ENCODE data around the gene NLGN4X. TPM values are rescaled to one million over a fixed set of nuclear protein-coding genes. Genes with fewer than 3 reads are reported as not detected.

The NLGN4X gene
- total RNA-seq, 2 experiments from 2014 or later, result 0.08 to 0.11 TPM

GRCh38 chrX:6159468-6159867 is 69.2 kb downstream of the NLGN4X start:
- POLR2A ChIA-PET, result no interaction called here
- Mint-ChIP-seq H3K9me3 (no peaks in the 10 kb centered on the region), H3K27me3 (no peaks in the 10 kb centered on the region), H3K4me1 (ENCODE audit: low read depth) (no peaks in the 10 kb centered on the region), H3K27ac (no peak overlapping the region), H3K36me3 (ENCODE audit: low read depth) (no peaks in the 10 kb centered on the region), H3K4me3 (no peak overlapping the region)
- intact Hi-C loops (cut with DNase I, micrococcal nuclease), result no loop called here
- DNase-seq (no peak), ATAC-seq (ENCODE audit: poor library complexity) (no peak)
- CTCF ChIA-PET, result no interaction called here
- Histone ChIP-seq H3K27me3 (ENCODE audit: control insufficient read depth in 1 of 2, insufficient read depth in 2 of 2, low read length in 2 of 2) (no peaks in the 10 kb centered on the region), H3K9me3 (ENCODE audit: control insufficient read depth in 1 of 2, insufficient read depth in 1 of 2, low read length in 2 of 2) (no peaks in the 10 kb centered on the region), H3K36me3 (ENCODE audit: insufficient read depth, low read length) (no peaks in the 10 kb centered on the region), H3K4me1 (ENCODE audit: insufficient read depth, low read length) (no peaks in the 10 kb centered on the region), H3K27ac (ENCODE audit: low read depth in 1 of 2, low read length in 2 of 2) (no peak overlapping the region), H3K4me3 (ENCODE audit: low read length) (no peak overlapping the region)
- no peak for TF ChIP-seq CTCF (IDR thresholded peaks at IDR 0.05)

- no peaks in the 10 kb centered on the region for H3K9me3 Mint-ChIP-seq
- POLR2A ChIA-PET, result no interaction called here
- CTCF ChIA-PET, result no interaction called here
- no peaks in the 10 kb centered on the region for H3K4me1 ChIP-seq (ENCODE audit: insufficient read depth, low read length)
- H3K4me1 Mint-ChIP-seq (ENCODE audit: low read depth), result no peaks in the 10 kb centered on the region
- intact Hi-C loops (cut with DNase I, micrococcal nuclease), result no loop called here
- DNase-seq, result no peak
- H3K36me3 Mint-ChIP-seq (ENCODE audit: low read depth), result no peaks in the 10 kb centered on the region
- peaks cover 0 to 5% of the 10 kb centered on the region in 2 experiments for H3K9me3 ChIP-seq (ENCODE audit: control insufficient read depth in 1 of 2, insufficient read depth in 1 of 2, low read length in 2 of 2)
- no peak overlapping the region for H3K27ac ChIP-seq (ENCODE audit: low read depth in 1 of 2, low read length in 2 of 2)
- H3K27ac Mint-ChIP-seq, result no peak overlapping the region
- H3K36me3 ChIP-seq (ENCODE audit: insufficient read depth, low read length), result no peaks in the 10 kb centered on the region
- no peak for ATAC-seq (ENCODE audit: poor library complexity)
- H3K27me3 Mint-ChIP-seq, result no peaks in the 10 kb centered on the region
- H3K4me3 ChIP-seq (ENCODE audit: low read length), result no peak overlapping the region
- TF ChIP-seq CTCF (IDR thresholded peaks at IDR 0.05), result no peak
- H3K27me3 ChIP-seq (ENCODE audit: control insufficient read depth in 1 of 2, insufficient read depth in 2 of 2, low read length in 2 of 2), result no peaks in the 10 kb centered on the region
- H3K4me3 Mint-ChIP-seq, result no peak overlapping the region
These were observed 76.7 kb downstream of the NLGN4X start for GRCh38 chrX:6151971-6152370.

GRCh38 chrX:6149060-6149872 is 79.4 kb downstream of the NLGN4X start:
- no peaks in the 10 kb centered on the region for H3K27me3 Mint-ChIP-seq
- no peaks in the 10 kb centered on the region for H3K4me1 Mint-ChIP-seq (ENCODE audit: low read depth)
- Histone ChIP-seq H3K4me3 (ENCODE audit: low read length) (no peak overlapping the region), H3K9me3 (ENCODE audit: control insufficient read depth in 1 of 2, insufficient read depth in 1 of 2, low read length in 2 of 2) (peaks cover 0 to 5% of the 10 kb centered on the region in 2 experiments), H3K4me1 (ENCODE audit: insufficient read depth, low read length) (no peaks in the 10 kb centered on the region), H3K27ac (ENCODE audit: low read depth in 1 of 2, low read length in 2 of 2) (no peak overlapping the region), H3K36me3 (ENCODE audit: insufficient read depth, low read length) (no peaks in the 10 kb centered on the region), H3K27me3 (ENCODE audit: control insufficient read depth in 1 of 2, insufficient read depth in 2 of 2, low read length in 2 of 2) (no peaks in the 10 kb centered on the region)
- ATAC-seq (ENCODE audit: poor library complexity) (no peak), DNase-seq (no peak)
- H3K36me3 Mint-ChIP-seq (ENCODE audit: low read depth), result no peaks in the 10 kb centered on the region
- H3K9me3 Mint-ChIP-seq, result no peaks in the 10 kb centered on the region
- TF ChIP-seq CTCF (IDR thresholded peaks at IDR 0.05), result no peak
- H3K27ac Mint-ChIP-seq, result no peak overlapping the region
- H3K4me3 Mint-ChIP-seq, result no peak overlapping the region
- CTCF ChIA-PET, result no interaction called here
- POLR2A ChIA-PET, result no interaction called here
- intact Hi-C loops (cut with DNase I, micrococcal nuclease), result no loop called here
